GM19099 (cell line): ENCODE data around the gene RETSAT.

Experiments
- POLR2A ChIP-seq: IDR thresholded peaks from 3 replicates; pipeline ENCODE4 v1.6.1; 2011; ENCODE audit warnings: low read depth; ENCODE audit not compliant: insufficient read length; ENCODE audit errors: extremely low read depth

The RETSAT gene

DNA sequence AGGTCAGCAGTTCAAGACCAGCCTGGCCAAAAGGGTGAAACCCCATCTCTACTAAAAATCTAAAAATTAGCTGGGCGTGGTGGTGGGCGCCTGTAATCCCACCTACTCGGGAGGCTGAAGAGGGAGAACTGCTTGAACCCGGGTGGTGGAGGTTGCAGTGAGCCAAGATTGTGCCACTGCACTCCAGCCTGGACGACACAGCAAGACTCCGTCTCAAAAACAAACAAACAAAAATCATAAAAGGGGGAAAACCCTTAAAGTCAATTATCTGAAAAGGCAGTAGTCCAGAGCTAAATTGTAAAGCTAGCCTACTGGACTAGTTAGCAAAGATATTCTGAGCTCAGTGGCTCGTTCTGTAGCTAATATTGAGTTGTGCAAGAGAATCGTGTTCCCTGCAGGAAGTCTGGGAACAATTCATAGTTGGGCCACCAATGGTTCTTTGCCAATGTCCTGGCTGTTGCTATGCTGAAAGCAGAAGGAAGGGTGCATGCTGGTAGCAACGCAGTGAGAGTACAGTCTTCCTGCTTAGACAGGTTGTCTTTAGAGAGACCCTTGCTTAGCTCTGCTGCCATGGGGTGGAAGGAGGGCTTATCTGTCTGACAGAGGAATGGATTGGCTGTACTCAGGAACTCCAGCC is 30.9 kb downstream of the RETSAT start:
- TF ChIP-seq POLR2A = no peak

DNA sequence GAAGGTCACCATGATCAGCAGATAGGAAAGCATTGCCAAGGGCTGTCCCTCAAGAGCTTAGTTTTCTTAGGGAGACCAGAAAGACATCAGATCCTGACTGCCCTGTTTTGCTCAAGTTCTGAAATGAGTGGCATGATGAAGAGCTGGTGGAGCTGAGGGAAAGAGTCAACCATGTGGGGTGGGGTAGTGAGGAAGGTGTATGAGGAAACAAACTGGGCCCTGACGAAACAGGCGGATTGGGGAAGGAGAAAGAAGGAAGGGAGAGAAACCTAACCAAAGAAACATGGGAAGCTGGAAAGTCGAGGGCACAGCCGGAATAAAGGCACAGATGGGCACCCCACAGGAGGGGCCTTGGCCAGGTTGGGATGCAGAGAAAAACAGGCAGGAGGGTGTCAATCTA is 34.5 kb downstream of the RETSAT start:
- TF ChIP-seq POLR2A = no peak

DNA sequence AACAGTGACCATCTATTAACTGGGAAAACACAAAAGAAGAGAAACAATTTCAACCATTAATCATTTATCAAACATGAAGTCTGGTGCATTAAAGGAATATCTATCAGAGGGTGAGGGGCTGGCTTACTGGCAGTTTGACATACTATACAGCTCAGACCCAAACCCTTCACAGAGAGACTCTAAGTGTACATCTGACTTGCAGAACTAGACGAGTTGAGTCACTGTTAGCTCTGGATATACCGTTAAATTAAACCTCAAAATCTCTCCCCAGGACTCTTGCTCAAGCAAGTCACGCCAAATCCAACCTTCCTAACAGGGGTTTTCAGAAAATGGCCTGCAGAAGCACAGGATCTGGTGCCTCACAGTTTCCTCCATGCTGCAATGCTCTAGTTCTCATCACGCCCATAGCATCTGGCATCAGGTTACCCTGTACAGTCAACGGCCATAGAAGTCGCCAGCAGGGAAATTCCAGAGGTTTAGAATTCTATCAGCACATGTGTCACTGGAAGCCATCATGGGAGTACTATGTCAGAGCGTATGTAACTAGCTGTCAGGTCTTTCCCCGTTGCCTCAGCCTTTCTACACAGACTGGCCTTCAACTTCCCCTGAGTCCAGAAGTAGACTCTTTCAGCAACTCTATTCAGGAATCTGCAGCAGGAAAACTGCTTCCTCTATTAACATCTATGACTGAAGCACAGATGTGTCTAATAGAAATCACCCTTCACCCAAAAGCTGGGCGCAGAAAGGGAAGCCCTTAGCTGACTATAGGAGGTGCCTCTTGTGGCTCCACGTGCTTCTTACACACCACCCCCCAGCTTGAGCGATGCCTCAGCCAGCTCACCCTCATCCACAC is 35.9 kb downstream of the RETSAT start:
- no peak for TF ChIP-seq POLR2A

DNA sequence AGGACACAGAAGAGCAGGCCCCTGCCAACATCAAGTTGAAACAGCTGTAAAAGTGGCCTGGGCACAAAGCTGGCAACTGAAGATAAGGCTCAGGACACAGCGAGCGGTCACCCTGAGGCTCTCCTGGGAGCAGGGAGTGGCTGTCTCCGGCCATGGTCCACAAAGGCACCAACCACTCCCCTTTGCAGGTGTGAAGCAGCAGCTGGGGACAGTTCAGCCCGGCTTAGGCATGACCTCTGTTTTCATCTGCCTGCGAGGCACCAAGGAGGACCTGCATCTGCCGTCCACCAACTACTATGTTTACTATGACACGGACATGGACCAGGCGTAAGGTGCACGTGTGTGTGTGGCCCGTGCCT is 39.5 kb downstream of the RETSAT start:
- TF ChIP-seq POLR2A = no peak

DNA sequence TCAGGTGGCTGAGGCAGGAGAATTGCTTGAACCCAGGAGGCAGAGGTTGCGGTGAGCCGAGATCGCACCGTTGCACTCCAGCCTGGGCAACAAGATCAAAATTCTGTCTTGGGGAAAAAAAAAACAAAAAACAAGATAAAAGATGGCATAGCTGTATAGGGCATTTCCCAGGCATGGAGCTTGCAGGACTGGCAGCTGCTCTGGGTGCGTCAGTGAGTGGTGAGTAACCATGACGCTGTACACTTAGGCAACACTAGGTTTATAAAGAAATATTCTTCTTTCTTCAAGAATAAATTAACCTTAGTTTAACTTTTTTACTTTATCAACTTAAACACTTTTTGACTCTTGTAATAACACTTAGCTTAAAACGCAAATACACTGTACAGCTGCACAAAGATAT is 41.9 kb downstream of the RETSAT start:
- no peak for TF ChIP-seq POLR2A

DNA sequence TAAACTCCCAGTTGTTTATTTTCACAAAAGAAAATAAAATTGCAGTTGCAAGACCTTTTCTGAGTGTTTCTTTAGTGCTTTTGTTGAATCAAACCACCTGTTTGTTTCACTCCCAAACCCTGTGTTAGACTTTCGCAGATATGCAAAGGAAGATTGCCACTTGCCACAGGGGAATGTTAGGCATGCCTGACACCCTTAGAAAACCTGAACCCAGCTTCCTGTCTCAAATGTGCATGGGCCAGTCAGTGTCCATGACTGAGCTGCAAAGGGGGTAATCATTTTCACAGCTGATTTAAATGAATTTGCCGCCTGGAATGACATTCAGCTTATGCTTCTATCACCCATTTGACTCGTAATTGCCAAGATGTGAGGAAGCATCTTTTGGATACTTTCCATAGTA is 44.0 kb downstream of the RETSAT start:
- TF ChIP-seq POLR2A = no peak

DNA sequence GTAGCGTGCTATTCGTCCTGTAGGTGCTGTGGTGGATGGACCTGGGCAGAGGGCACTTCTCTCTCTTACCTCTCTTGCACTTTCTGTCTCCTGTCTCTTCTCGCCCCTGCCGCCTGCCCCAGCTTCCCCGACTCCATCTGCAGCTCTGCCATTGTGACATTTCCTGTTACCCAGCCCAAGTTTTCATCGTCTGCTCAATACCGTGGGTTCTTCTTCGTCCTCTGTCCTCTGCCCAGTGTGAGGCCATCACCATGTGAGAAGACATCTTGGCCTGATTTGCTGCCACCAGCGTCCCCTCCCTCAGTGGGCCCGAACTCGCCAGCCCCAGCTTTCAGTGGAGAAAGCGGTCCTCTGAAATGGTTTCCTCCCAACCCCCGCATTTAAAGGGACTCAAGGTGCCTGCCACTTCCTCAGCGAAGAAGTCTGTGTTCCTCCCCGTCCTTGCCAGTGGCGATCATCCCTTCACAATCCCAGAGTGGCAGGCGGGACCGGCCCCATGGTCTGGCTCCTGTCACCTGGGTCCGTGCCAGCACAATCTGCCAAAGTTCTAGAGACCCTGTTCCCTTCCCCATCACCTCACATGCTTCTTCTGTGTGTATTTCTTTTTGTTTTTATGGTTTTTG is 44.5 kb downstream of the RETSAT start:
- TF ChIP-seq POLR2A = no peak

DNA sequence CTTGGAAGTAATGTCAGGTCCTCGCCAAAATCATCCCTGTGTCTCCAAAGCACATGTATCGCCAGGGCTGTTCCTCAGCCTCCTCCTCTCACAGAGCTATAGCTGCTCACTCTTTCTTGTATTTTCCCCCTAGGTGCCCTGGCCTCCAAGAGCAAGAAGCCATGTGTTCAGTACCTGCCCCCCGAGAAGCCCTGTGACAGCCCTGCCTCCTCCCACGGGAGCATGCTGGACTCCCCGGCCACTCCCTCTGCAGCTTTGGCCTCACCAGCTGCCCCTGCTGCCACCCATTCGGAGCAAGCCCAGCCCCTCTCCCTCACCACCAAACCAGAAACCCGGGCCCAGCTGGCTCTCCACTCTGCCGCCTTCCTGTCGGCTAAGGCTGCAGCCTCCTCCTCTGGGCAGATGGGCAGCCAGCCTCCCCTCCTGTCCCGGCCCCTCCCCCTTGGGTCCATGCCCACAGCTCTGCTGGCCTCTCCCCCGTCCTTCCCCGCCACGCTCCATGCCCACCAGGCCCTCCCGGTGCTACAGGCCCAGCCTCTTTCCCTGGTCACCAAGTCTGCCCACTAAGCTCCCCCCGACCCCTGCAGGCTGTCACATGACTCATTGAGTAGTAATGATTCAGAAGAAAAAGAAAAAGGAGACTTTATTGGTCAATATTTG is 45.3 kb downstream of the RETSAT start:
- no peak for TF ChIP-seq POLR2A

DNA sequence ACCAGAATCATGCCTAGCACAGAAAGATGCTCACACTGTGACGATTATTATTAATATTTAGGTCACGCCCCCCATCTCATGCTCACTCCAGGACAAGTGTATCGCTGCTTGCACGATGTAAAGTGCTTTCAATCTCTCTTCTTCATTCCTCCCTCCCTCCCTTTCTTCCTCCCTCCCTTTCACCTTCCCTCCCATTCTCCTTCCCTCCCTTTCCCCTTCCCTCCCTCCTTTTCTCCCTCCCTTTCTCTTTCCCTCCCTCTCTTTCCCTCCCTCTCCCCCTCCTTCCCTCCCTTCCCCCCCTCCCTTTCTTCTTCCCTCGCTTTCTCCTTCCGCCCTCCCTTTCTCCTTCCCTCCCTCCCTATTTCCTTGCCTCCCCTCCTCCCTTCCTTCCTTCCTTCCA is 46.1 kb downstream of the RETSAT start:
- no peak for TF ChIP-seq POLR2A

DNA sequence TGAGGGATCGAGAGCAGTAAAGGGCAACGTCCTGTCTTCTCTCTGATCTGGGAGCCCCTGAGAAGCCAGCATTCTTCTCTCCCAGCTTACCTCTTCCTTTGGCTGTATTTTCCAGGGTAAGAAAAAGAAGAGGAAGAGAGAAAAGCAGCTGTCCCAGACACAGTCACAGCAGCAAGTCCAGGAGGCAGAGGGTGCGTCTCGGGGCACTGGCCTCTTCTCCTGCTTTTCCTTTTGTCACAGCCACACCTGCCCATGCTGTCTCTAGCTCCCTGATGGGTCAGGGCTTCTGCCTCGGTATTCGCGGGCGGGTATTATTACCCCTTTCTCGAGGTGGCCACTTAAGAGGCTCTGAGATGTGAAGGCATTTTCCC is 46.8 kb downstream of the RETSAT start:
- TF ChIP-seq POLR2A = no peak

DNA sequence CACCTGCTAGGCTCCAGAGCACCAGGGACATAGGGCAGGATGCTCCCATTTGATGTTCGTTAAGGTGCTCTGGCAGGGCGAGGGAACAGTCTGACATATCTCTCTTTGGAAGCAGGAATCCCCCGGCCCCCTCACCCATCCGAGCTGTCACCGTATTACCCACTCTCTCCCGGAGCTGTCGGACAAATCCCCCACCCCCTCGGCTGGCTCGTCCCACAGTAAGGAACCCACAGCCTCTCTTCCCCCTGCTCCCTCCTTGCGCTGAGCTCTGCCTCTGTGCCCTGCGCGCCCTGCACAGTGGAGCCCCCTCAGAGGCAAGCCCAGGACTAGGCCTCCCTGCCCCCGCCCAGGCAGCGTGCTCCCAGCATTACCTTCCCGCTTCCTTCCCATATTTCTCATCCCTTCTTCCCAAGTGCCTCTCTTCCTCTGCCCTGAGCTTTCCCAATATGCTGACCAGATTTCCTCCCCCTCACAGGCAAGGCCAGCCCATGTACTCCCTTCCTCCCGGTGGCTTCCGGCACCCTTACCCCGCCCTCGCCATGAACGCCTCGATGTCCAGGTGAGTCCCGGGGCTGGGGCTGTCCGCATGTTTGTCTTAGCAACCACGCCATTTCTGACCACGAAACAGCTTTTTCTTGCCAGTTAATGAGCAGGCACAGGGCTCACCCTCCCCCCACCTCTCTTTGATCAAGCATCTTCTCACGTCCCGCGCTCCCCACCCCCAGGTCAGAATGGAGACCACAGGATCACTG is 50.4 kb downstream of the RETSAT start:
- no peak for TF ChIP-seq POLR2A

DNA sequence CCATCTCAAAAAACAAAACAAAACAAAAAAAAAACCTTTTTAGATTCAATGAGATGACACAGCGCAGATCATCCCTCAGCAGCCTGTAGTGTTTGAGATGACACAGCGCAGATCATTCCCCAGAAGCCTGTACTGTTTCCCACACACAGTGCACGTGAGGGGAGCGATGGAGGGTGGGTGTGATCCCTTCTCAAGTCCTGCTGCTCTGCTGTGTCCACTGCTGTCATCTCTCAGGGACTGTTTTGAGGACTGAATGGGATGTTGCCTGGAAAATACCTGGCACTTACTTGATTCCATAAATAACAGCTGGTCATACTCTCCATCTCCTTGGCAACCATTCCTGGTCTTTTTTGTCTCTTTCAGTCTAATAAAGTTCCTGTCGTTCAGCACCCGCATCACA is 52.2 kb downstream of the RETSAT start:
- no peak for TF ChIP-seq POLR2A
